GM21786 (cell line): ENCODE results near the gene ASGR1.
"Not testable (repeated sequence)": the region's sequence is repeated elsewhere in the genome, so short reads cannot be mapped to it uniquely, and the experiment has no call there.

Experiments
- ATAC-seq: cut with Tn5 transposase; IDR thresholded peaks from one replicate; pipeline ENCODE4 v1.9.1; 2021; ENCODE audit not compliant: unreplicated experiment

Gene ASGR1

DNA sequence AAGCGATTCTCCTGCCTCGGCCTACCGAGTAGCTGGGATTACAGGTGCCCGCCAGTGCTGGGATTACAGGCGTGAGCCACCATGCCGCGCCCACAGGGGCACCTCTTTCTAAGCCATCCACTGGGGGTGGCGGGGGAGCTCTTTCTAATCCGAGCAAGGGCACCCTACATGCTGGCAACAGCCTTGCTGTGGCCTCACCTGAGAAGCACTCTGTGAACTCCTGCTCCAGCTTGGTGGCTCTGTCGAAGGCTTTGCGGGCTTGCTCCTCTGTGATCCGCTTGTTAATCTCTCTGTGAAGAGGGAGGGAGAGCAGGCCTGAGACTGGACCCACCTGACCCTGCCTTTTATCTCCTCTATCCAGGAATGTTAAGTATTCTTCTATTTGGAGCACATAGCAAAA lies 11.9 kb upstream of the ASGR1 start:
- no peak for ATAC-seq

DNA sequence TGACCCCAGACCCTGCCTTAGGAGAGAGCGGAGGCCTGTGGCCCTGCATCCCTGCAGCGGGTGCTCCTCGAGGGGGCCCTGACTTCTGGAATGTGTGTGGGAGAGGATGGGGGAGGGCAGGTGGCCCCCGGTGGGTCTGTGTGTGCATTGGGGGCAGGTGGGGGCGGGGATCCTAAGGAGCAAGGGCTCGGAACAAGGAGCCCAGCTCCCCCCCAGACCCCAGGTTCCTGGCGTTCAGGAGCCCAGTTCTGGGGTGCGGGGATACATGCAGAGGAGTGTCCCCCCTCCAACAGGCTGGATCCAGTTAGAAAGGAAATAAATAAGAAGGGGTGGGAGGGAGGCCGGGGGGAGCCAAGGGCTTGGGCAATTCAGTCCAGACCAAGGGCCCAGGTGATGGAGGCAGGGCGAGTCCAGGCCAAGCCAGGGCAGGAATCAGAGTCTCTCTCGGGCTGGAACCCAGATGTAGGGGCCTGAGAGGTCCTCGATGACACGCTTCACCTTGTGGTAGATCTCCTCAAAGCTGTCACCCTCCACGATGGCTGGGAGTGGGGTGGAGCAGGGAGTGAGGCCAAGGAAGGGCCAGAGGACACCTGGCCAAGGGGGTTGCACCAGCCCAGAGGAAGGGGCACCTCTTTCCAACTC lies 11.2 kb upstream of the ASGR1 start:
- no peak for ATAC-seq

DNA sequence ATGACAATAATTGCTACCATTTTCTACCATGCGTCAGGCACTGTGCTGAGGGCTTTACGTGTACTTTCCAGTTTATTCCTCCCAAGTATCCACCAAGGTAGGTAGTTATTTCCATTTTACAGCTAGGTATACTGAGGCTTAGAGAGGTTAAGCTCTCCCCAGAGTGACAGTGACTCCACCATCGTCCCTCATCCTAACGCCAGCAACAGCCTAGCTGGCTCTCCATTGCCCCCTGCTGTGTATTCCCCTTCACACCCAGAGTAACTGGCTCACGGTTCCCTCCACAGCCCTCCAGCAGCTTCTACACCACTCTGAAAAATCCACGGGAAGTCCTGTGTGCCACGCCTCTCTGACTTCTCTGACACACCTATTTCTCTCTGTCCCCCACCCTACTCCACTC lies 7.1 kb upstream of the ASGR1 start:
- ATAC-seq = no peak

DNA sequence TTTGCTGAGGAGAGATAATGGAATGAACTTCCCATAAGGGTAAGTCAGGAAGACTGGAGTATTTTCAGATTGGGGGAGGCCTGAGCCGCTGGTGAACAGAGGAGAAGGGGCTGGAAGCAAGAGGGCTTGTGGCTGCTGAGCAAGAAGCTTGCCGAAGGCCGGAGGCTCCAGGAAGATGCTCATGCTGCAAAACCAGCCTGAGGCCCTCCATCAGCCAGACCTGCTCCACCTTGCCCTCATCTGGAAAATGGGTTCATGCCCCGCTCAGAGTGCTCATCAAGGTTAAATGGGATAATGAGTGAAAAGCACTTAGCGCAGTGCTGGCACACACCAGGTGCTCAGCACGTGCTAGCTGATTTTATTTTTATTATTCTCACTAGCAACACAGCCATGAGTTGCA lies 5.5 kb upstream of the ASGR1 start:
- no peak for ATAC-seq

DNA sequence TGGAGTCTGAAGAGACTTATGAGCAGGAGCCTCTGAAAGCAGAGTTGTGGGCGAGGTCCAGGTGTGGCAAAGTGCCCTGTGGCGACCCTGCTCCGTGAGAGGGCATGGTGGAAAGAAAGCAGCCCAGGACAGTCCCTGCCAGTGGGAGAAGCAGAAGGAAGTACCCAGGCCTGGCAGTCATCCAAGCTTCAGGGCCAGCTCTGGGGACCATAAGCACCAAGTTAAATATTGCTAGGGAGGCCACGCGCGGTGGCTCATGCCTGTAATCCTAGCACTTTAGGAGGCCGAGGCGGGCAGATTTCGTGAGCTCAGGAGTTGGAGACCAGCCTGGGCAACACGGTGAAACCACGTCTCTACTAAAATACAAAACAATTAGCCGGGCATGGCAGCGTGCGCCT lies 4.9 kb upstream of the ASGR1 start:
- no peak for ATAC-seq

DNA sequence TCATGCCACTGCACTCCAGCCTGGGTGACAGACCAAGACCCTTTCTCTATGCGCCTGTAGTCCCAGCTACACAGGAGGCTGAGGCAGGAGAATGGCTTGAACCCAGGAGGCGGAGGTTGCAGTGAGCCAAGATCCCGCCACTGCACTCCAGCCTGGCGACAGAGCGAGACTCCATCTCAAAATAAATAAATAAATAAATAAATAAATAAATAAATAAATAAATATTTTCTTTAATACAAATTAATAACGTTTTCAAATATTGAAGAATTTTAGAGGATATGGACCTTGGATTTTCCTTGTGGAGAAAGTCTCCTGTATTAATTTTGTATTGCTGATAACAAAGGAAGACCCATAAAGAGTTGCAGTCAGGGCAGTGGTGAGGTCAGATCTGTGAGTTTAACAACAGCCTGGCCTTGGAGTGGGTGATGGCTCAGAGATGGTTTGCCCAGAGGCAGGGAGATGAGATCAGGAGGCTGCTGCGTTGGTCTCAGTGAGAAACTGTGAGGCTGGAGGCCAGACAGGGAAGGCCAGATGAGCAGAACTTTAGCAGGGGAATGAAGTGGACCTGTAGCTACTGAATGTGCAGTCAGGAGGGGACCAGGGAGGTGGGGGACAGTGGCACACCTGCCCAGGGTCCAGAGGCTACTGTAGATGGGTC lies 4.4 kb upstream of the ASGR1 start:
- no peak for ATAC-seq

DNA sequence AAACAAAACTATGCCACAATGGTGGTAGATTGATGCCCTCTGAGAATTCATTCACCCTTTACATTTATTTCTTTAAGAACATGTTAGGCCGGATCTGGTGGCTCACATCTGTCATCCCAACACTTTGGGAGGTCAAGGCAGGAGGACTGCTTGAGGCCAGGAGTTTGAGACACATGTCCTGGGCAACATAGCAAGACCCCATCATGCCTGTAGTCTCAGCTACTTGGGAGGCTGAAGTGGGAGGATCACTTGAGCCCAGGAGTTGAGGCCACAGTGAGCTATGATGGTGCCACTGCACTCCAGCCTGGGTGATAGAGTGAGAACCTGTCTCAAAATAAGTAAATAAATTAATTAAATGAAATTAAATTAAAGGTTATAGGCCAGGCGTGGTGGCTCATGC lies 2.9 kb upstream of the ASGR1 start:
- not testable (repeated sequence) for ATAC-seq

DNA sequence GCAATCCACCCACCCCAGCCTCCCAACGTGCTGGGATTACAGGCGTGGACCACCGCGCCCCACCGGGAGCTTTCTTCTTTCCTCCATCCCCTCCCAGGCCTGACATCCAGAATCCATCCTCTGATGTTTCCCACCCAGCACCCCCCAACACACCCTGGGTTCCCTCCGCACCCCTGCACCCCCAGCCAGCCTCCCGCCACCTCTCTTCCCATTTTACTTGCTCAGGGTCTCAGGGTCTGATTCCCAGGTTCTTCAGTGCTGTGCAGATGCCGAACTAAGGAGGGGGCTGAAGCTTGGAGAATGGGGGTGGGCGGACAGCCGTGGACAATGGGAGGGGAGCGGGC lies 225 bp downstream of the ASGR1 start:
- no peak for ATAC-seq

DNA sequence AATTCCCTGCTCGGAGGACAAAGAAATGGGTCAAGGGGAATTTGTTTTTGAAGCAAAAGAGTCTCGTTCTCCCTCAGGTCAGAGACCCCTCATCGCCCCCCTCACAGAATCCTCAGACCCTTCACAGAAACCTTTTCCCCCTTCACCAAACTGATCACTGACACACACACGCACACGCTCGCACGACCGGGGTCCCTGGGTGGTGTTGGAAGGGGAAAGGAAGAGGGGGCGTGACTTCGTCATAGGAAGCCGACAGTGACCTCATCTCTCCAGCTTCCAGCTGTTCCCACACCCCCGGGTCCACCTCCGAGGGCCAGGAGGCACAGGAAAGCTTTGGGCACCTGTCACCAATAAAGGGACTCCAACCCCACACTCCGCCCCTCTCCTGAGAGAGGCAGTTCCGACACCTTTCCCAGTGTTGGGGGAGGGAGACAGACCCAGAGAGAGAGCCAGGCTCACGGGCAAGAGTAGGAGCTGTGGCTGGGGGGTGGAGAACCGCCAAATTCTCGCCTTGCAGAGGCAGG lies 1.2 kb downstream of the ASGR1 start:
- ATAC-seq = no peak

DNA sequence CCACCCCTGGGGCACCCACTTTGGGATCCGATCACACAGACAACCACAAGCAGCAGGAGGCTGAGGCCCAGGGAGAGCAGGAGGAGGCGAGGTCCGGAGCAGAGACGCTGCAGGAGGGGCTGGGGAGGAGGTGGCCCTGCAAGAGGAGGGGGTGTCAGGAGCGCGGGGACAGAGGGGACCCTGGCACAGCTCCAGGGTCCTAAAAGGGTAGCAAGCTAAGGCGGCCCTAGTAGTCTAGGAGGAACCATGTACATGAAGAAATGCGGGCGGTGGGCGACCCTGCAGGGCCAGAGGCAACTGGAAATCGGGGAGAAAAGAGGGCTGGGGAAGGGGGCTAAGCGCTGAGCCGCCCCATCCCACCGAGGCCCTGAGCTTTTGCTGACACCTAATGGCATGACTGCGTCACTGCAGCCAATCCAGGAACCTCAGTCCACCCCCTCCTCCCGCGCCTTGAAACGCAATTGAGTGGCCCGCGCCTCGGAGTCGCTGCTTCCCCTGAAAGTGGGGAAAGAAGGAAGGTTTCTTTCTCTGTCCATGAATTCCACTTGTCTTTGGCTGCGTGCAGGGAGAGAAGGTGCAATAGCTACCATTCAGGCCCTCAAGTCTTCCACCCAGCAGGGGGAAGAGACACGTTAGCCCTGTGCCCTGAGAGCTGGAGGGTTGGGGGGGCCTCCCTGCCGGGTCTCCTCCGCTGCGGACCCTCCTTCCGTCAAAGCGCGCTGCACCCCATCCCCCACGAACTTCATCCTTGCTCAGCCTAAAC lies 1.8 kb downstream of the ASGR1 start:
- no peak for ATAC-seq

DNA sequence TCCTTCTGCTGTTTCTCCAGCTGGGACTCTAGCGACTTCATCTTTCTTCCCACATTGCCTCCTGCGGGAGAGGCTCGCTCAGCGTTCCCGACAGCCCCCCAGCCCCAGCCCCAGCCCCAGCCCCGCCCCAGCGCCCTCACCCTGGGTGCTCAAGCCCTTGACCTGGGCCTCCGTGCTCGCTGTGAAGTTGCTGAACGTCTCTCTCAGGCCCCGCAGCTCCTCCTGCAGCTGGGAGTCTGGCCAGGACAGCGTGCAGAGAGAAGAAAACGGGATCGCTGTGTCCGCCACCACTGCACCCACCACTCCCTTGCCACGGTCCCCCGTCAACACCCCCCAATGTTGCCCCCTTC lies 2.4 kb downstream of the ASGR1 start:
- no peak for ATAC-seq

DNA sequence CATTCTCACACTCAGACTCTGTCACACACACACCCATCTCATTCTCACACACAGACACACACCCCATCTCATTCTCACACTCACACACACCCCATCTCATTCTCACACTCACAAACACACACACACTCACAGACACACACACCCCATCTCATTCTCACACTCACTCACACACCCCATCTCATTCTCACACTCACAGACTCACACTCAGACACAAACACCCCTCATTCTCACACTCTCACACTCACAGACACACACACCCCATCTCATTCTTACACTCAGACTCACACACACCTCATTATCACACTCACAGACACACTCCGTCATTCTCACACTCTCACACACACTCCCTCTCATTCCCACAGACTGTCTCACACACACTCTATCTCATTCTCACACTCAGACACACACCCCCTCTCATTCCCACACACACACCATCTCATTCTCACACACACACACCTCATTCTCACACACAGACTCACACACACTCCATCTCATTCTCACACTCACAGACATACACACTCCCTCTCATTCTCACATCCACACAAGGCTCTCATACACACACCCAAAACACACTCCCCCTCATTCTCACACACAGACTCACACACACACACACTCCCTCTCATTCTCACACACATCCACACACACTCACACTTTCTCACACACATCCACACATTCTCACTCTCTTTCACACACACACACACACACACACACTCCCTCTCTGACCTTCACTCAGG lies 2.9 kb downstream of the ASGR1 start:
- no peak for ATAC-seq

DNA sequence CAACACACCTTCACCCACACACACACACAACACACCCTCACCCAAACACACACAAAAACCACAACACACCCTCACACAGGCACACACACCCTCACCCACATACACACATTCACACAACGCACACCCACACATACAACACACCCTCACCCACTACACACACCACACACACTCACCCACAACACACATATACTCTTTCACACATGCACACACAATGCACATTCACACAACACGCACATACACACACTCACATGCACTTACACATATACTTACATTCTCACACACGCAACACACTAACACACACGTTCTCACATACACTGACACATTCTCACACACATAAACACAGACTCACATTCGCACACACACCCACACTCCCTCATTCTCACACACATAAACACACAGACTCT lies 3.8 kb downstream of the ASGR1 start:
- ATAC-seq = no peak

DNA sequence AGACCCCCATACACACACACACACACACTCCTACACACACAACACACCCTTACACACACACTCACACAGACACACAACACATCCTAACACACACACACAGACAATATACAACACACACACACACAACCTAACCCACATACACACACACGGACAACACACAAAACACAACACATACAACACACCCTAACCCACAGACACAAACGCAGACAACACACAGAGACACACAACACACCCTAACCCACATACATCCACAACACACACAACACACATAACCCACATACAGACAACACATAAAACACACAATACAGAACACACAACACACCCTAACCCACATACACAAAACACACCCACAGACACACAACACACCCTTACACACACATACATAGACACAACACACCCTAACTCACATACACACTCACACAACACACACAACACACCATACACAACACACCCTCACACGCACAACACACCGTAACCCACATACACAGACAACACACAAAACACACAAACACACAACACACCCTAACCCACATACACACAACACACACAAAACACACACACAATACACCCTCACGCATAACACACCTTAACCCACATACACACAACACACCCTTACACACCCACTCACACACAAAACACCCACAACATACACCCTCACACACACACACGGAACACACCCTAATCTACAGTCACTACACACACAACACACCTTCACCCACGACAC lies 4.4 kb downstream of the ASGR1 start:
- ATAC-seq = no peak

DNA sequence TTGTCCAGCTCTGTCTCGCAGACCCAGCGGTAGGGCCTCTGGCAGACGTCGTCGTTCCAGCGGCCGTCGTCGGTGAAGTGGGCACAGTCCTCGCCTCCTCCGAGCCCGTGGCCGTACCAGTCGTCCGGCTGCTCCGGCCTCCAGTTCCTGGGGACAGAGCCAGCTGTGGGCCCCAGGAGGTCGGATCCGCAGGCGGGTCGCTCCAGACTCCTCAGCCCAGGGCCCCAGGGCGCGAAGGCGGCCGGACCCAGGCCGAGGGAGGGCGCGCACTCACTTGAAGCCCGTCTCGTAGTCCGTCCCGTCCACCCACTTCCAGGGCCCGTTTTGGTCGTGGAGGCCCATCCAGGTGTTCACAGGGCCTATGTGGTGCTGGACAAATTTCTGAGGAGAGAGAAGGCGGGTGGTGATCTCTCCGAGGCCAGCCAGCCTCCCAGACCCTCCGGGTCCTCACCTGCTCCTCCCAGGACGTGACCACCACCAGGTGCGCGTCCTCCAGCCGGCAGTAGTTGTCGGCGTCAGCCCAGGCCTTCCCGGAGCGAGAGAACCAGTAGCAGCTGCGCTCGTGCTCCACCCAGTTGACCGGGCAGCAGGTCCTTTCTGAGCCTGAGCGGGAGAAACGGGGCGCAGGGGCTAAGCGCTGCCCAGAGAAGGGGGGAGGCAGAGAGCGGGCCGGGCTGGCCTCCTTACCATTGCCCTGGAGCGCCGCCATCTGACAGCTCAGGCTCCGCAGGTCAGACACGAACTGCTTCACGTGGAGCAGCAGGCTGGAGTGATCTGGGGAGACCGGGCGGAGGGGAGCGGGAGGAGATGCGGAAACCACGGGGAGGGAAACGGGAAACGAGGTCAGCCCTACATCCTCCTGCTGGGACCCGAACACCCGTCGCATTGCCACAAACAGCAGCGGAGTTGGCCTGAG lies 5.2 kb downstream of the ASGR1 start:
- no peak for ATAC-seq

DNA sequence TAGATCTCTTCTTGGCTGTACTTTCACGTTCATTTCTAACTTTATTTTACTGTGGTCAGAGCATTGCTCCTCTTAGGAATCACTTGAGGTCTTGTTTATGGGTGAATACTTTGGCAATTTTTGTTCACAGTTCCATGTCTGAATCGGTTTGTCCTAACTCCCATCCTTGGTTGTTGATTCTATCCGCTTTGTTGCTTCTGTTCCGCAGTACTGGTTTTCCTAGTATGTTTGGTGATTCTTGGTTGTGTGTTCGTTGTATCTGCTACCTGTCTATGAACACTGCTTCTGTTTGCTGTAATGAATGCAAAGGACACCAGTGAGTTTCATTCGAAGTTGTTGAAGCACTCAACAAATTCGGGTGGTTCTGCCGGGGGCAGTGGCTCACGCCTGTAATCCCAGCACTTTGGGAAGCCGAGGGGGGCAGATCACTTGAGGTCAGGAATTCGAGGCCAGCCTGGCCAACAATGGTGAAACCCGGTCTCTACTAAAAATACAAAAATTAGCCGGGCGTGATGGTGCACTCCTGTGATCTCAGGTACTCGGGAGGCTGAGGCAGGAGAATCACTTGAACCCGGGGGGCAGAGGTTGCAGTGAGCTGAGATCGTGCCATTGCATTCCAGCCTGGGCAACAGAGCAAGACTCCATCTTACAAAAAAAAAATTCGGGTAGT lies 6.5 kb downstream of the ASGR1 start:
- ATAC-seq = not testable (repeated sequence)

DNA sequence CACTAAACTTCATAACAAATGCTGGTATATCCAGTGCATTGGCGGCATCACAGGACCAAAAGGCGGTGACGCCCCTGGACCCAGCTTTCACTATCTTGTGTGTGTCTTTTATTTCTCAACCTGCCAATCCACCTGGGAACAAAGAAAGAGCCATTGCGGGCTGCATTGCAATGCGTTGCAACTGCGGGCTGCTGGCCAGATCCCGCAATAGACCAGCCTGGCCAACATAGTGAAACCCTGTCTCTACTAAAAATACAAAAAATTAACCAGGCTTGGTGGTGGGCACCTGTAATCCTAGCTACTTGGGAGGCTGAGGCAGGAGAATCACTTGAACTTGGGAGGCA lies 9.6 kb downstream of the ASGR1 start:
- not testable (repeated sequence) for ATAC-seq

DNA sequence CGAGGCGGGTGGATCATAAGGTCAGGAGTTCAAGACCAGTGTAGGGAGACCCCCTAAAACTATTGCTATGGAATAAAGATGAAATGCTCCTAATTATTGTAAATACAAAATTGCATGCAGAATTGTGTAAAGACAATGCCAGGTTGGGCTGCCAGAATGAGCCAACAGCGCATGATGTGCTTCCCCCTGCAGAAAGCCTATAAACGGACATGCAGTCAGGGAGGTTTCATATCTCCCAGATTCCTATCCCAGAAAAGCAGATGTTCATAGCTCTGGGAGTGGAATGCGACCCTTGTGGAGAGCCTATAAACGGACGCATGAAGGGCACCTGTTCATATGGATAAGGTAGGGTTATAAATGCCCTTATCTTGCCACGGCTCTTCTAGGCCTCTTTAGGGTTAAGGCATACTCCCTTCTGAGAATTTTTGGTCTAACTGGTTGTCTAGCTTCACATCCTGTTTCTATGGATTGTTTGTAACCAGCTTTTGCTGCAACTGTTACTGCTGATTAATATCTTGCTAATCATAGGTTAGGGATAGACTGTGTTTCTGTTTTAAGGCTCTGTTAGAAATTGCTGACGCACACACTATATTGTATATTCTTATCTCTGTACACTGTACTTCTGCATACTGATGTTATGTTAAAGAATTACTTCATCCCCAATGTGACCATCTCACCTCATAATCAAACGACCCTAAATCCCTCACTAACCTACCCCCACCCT lies 10.2 kb downstream of the ASGR1 start:
- not testable (repeated sequence) for ATAC-seq

DNA sequence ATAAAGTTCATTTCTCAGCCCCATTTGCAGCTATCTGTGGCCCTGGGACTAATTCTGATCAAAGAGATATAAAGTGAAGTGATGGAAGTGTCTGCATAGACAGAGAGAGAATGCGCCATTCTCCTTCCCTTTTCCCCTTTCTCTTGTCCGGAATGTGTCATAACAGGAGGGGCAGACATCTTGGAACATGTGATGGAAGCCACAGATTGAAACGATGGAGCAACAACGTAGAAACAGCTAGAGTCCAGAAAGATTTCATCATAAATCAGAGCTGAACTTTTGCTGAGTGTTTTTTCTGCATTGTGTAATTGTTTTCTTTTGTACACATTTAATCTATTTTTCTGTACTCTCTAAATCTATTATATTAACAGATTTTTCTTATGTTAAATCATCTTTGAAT lies 11.3 kb downstream of the ASGR1 start:
- no peak for ATAC-seq
